ENCODE measurements around the gene SAV1.

DNA sequence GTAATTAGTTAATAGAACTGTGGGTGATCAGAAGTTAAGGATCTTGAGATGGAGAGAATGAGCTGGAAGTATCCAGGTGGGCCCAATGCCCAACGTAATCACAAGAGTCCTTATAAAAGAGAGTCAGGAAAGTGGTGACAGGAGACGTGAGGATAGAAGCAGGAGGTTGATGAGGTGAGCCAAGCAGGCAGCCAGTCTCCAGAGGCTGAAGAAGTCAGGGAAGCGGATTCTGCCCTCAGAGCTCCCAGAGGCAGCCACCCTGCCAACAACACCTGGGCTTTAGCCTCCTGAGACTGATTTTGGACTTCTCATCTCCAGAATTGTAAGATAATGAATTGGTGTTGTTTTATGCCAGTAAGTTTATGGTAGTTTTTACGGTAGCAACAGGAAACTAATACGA, 10.1 kb upstream of the SAV1 start:
- TF ChIP-seq CTCF (IDR thresholded peaks at IDR 0.05; ENCODE audit: borderline replicate concordance, extremely low read depth, low read length, poor library complexity, severe bottlenecking) (no peak), EZH2 (IDR thresholded peaks at IDR 0.05; ENCODE audit: borderline replicate concordance, low read depth, low read length, severe bottlenecking) (no peak)

Measured in DND-41 (cell line).